Ectodermal cell (in vitro differentiated cells): ENCODE data around the gene AIFM2.
"Not testable (repeated sequence)": the region's sequence is repeated elsewhere in the genome, so short reads cannot be mapped to it uniquely, and the experiment has no call there.

Experiments
- H3K27ac ChIP-seq: 2 replicates; pipeline ENCODE4 v1.7.0; 2013; ENCODE audit warnings: mild to moderate bottlenecking, low read depth, low read length; ENCODE audit not compliant: insufficient read depth, poor library complexity, severe bottlenecking
- H3K27me3 ChIP-seq: 2 replicates; pipeline ENCODE4 v1.7.0; 2013; ENCODE audit warnings: mild to moderate bottlenecking, low read length; ENCODE audit not compliant: insufficient read depth, control insufficient read depth, poor library complexity, severe bottlenecking
- H3K36me3 ChIP-seq: one replicate; pipeline ENCODE4 v1.7.0; 2013; ENCODE audit warnings: low read length; ENCODE audit not compliant: control insufficient read depth, insufficient read depth
- H3K4me1 ChIP-seq: one replicate; pipeline ENCODE4 v1.7.0; 2013; ENCODE audit warnings: low read length; ENCODE audit not compliant: control insufficient read depth, insufficient read depth
- H3K4me3 ChIP-seq: 2 replicates; pipeline ENCODE4 v1.7.0; 2013; ENCODE audit warnings: low read depth, low read length, control low read depth; ENCODE audit not compliant: insufficient read depth
- H3K9me3 ChIP-seq: 2 replicates; pipeline ENCODE4 v1.7.0; 2013; ENCODE audit warnings: mild to moderate bottlenecking, low read length, moderate library complexity; ENCODE audit not compliant: control insufficient read depth
- WGBS, 2 experiments: methylation state at CpG; one replicate each; pipeline ENCODE4 v1.1.7; 2013; ENCODE audit warnings: missing lambda C conversion rate in 2 of 2; 5-methylcytosine and 5-hydroxymethylcytosine counted together

The AIFM2 gene

DNA sequence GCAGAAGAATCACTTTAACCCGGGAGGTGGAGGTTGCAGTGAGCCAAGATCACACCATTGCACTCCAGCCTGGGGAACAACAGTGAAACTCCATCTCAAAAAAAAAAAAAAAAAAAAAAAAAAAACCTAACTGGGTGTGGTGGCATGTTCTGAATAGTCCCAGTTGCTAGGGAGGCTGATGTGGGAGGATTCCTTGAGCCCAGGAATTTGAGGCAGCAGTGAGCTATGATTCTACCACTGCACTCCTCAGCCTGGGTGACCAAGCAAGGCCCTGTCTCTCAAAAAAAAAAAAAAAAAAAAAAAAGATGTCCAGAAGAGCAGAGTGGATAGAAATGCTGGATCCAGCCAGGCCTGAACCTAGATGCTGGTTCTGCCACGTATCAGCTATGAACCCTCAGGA, 51.8 kb downstream of the AIFM2 start:
- H3K4me1 ChIP-seq, result not testable (repeated sequence)
- 92 to 100% methylated on average over 2 of the region's 2 CpGs for WGBS, 2 experiments

DNA sequence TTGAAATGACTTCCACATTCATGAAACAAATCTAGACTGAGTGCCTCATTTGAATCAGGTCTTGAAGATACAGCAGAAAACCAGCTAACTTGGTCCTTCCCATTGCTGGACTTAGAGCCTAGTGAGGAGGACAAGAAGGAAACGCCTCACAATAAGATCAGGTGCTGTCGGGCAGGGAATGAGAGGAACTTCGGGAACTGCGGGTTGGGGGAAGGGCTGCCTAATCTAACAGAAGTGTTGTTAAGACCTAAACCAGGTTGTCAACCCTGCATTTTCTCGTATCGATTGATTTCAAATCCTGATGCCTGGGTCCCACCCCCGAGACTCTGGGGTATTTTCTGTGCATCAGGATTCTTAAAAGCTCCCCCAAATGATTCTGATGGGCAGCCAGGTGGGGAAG, 53.7 kb downstream of the AIFM2 start:
- WGBS, 2 experiments, result 90 to 91% methylated on average over 7 of the region's 7 CpGs
- Histone ChIP-seq H3K4me3 (no peak overlapping the region), H3K36me3 (peaks cover 16% of the 10 kb centered on the region), H3K27me3 (no peaks in the 10 kb centered on the region), H3K27ac (no peak overlapping the region), H3K4me1 (no peaks in the 10 kb centered on the region), H3K9me3 (no peaks in the 10 kb centered on the region)

More for the DNA sequence above, 51.8 kb downstream of the AIFM2 start:
- H3K27ac ChIP-seq, H3K9me3 ChIP-seq, H3K27me3 ChIP-seq, H3K4me3 ChIP-seq, H3K36me3 ChIP-seq: not testable (repeated sequence)

DNA sequence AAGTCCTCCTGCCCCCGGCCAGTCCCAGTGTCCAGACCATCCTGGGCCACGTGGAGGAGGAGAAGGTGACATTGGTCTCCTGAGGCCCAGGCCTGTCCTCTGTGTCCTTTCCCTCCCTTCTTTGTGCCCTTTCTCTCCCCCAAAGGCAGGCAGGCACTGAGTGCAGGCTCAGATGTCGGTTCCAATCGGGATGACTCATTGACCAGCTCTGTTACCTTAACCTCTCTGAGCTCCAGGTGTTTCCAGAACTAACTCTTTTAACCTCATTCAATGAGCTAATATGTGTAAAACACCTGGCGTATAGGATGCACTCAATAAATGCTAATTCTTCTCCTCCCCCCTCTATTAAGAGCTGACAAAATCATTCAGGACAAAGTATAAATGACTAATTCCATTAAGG, 54.3 kb downstream of the AIFM2 start:
- WGBS, 2 experiments, result 91 to 93% methylated on average over 5 of the region's 5 CpGs
- H3K27ac ChIP-seq, result no peak overlapping the region
- peaks cover 16% of the 10 kb centered on the region for H3K36me3 ChIP-seq

DNA sequence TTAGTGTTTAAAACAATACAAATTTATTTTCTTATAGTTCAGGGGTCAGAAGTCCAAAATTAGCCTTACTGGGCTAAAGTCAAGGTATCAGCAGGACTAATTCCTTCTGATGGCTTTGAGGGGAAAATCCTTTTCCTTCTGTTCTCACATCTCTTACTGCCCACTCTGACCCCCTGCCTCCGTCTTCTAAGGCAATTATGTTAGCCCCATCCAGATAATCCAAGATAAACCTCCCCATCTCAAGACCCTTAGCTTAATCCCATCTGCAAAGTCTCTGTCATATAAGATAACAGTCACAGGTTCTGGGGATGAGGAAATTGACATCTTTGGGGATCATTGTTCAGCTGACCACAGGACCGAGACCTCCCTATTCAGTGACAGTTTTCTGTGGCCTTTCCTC, 57.7 kb downstream of the AIFM2 start:
- peaks cover 16% of the 10 kb centered on the region for H3K36me3 ChIP-seq

More for the DNA sequence above, 54.3 kb downstream of the AIFM2 start:
- Histone ChIP-seq H3K9me3 (no peaks in the 10 kb centered on the region), H3K4me1 (no peaks in the 10 kb centered on the region), H3K27me3 (no peaks in the 10 kb centered on the region), H3K4me3 (no peak overlapping the region)

DNA sequence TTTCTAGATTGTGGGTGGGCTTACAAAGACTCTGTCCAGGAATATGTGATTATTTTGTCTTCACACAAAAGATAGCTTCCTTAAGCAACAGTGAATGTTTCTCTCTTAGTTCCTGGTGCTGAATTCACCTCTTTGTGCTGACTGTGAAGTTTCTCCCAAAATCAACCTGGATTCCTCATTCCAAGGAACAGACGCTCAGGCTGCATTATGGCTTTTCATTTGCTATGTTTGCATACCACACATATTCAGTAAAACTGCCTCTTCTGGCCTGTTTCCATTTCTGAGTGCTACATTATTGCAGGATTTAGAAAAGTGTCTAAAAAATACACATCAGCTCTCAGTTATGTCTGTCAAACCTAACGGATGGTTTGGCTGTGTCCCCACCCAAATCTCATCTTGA, 58.5 kb downstream of the AIFM2 start:
- H3K4me3 ChIP-seq, result no peak overlapping the region
- 98 to 99% methylated on average over 2 of the region's 2 CpGs for WGBS, 2 experiments
- peaks cover 16% of the 10 kb centered on the region for H3K36me3 ChIP-seq
- no peak overlapping the region for H3K27ac ChIP-seq
- H3K4me1 ChIP-seq, result no peaks in the 10 kb centered on the region
- H3K27me3 ChIP-seq, result no peaks in the 10 kb centered on the region
- H3K9me3 ChIP-seq, result no peaks in the 10 kb centered on the region

More for the DNA sequence above, 57.7 kb downstream of the AIFM2 start:
- Histone ChIP-seq H3K4me3 (no peak overlapping the region), H3K9me3 (no peaks in the 10 kb centered on the region), H3K27me3 (no peaks in the 10 kb centered on the region), H3K4me1 (no peaks in the 10 kb centered on the region), H3K27ac (no peak overlapping the region)
- WGBS, 2 experiments, result 87 to 90% methylated on average over 2 of the region's 2 CpGs

DNA sequence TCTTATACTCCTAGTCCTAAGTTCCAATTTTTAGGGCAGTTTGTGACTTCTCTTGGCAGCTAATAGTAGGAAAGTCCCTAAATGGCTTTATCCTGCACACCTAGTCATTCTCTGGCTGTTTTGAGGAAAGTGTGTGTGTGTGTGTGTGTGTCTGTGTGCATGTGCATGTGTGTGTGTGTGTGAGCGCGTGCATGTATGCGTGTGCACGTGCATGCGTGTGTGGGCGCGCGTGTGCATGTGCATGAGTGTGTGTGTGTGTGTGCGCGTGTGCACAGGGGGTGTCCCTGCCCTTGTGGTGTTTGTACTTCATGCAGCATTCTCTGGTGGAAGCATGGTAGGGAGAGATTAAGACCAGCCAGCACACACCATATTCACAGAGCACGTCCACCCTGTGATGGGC, 61.8 kb downstream of the AIFM2 start:
- H3K4me1 ChIP-seq, result no peaks in the 10 kb centered on the region
- H3K27me3 ChIP-seq, result no peaks in the 10 kb centered on the region
- H3K27ac ChIP-seq, result no peak overlapping the region
- 88 to 93% methylated on average over 9 to 11 of the region's 11 CpGs for WGBS, 2 experiments
- H3K36me3 ChIP-seq, result peaks cover 6% of the 10 kb centered on the region
- H3K4me3 ChIP-seq, result no peak overlapping the region
- H3K9me3 ChIP-seq, result no peaks in the 10 kb centered on the region

DNA sequence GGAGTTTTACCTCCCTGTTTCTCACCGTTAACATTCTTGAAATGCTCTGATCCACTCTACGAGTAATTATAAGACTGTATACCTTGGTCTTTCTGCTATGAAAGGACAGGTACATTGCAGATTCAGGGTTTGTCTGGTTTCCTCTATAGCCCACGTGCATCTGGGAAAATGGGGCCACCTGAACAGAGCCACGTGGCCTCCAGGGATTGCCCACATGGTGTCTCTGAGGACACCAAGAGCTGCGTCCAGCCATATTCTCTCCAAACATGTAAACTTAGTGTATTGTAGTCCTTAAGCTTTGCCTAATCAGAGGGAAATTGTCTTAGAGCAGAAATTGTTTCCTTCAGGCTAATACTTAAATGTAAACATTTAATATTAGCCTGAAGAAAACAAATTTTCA, 63.3 kb downstream of the AIFM2 start:
- 93 to 96% methylated on average over 5 of the region's 5 CpGs for WGBS, 2 experiments
- Histone ChIP-seq H3K27ac (no peak overlapping the region), H3K36me3 (no peaks in the 10 kb centered on the region)

DNA sequence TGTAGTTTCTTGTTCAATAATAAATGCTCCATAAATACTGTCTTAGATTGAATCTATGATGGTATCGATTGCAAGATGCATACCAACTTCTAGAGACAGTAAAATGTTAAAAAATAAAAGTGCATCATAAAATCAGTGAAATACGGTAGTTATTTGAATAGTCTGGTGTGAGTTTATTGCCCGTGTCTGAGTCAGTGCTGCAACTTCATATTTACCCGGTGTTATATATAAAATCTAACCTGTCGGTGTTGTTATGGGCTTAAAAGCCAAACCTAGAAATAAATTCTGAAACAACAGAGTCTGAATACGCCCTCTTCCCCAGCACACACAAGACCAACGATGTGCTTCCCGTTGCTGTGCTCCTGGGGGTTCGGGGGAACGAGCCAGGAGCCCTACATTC, 63.7 kb downstream of the AIFM2 start:
- Histone ChIP-seq H3K27me3 (no peaks in the 10 kb centered on the region), H3K9me3 (no peaks in the 10 kb centered on the region), H3K36me3 (no peaks in the 10 kb centered on the region), H3K27ac (no peak overlapping the region), H3K4me3 (no peak overlapping the region), H3K4me1 (no peaks in the 10 kb centered on the region)
- WGBS, 2 experiments, result 96 to 97% methylated on average over 9 to 10 of the region's 10 CpGs

More for the DNA sequence above, 63.3 kb downstream of the AIFM2 start:
- Histone ChIP-seq H3K27me3 (no peaks in the 10 kb centered on the region), H3K9me3 (no peaks in the 10 kb centered on the region), H3K4me3 (no peak overlapping the region), H3K4me1 (no peaks in the 10 kb centered on the region)

DNA sequence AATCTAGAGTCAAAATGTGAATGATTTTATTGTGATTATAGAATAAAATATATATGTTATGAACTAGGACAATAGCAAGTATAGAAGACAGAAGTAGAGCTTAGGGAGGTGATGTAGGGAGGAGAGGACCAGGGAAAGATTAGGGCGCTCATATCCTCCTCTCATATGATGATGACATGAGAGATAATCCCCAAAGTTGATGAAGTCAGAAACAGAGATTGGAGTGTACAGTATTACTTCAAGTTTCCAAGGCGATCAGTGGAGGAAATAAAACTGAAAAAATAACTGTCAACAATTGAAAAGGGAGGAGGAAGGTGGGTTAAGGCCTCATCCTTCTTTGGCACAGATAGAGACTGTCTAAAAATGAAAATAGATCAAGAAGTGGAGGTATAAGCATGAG, 65.0 kb downstream of the AIFM2 start:
- H3K27me3 ChIP-seq, result no peaks in the 10 kb centered on the region
- no peaks in the 10 kb centered on the region for H3K4me1 ChIP-seq
- H3K27ac ChIP-seq, result no peak overlapping the region
- 90 to 97% methylated on average over 2 of the region's 2 CpGs for WGBS, 2 experiments
- no peaks in the 10 kb centered on the region for H3K9me3 ChIP-seq
- no peaks in the 10 kb centered on the region for H3K36me3 ChIP-seq
- H3K4me3 ChIP-seq, result no peak overlapping the region

DNA sequence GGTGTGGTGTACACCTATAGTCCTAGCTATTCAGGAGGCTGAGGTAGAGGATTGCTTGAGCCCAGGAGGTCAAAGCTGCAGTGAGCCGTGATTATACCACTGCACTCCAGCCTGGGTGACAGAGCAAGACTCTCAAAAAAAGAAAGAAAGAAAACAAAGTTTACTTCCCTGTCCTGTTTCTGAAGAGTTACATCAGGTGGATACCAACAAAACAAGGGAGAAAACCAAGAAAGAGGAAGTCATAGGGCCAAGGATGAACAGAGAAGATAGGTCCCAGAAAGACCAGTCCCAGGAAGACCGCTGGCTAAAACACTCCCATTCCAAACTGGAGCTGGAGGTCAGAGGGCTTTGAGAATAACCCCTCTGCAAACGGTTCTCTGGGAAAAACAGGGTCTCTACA, 66.4 kb downstream of the AIFM2 start:
- H3K36me3 ChIP-seq, result no peaks in the 10 kb centered on the region
- H3K9me3 ChIP-seq, result no peaks in the 10 kb centered on the region
- H3K27me3 ChIP-seq, result no peaks in the 10 kb centered on the region
- no peak overlapping the region for H3K4me3 ChIP-seq
- no peak overlapping the region for H3K27ac ChIP-seq
- WGBS, 2 experiments, result 87 to 95% methylated on average over 3 of the region's 3 CpGs
- no peaks in the 10 kb centered on the region for H3K4me1 ChIP-seq

DNA sequence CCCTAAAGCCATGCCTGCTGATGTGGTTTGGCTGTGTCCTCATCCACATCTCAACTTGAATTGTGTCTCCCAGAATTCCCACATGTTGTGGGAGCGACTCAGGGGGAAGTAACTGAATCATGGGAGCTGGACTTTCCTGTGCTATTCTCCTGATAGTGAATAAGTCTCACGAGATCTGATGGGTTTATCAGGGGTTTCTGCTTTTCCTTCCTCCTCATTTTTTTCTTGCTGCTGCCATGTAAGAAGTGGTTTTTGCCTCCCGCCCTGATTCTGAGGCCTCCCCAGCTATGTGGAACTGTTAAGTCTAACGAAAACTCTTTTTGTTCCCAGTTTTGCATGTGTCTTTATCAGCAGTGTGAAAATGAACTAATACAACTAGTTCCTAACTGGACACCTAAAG, 68.1 kb downstream of the AIFM2 start:
- Histone ChIP-seq H3K4me3 (no peak overlapping the region), H3K4me1 (no peaks in the 10 kb centered on the region), H3K36me3 (no peaks in the 10 kb centered on the region), H3K27ac (no peak overlapping the region), H3K9me3 (no peaks in the 10 kb centered on the region), H3K27me3 (no peaks in the 10 kb centered on the region)
- WGBS, 2 experiments, result 96 to 97% methylated on average over 4 of the region's 4 CpGs
